Panc1 (cell line): ENCODE measurements around the gene TPRN. TPM values are rescaled to one million over a fixed set of nuclear protein-coding genes. Genes with fewer than 3 reads are reported as not detected.

Experiments used
- ATAC-seq: fragments of 200-7000 bp; cut with Tn5 transposase; 2 replicates; pipeline ENCODE4 v1.9.1; 2020; ENCODE audit warnings: mild to moderate bottlenecking, moderate library complexity
- BruUV-seq: library from RNA; stranded (reverse); fragments of 400-500 nt; replicated peaks from 2 replicates; lab custom pipeline; 2021; lab: Mats Ljungman, UMichigan
- CTCF ChIA-PET: fragments of 300-600 bp; sonication (Branson Sonifier 250); formaldehyde crosslinking; loops from one replicate; lab custom pipeline; 2022; ENCODE audit warnings: antibody characterized with exemption; lab: Charles Lee
- POLR2A ChIA-PET: fragments of 300-600 bp; sonication (Branson Sonifier 250); formaldehyde crosslinking; loops from one replicate; lab custom pipeline; 2022; ENCODE audit warnings: antibody characterized with exemption; lab: Charles Lee
- DNase-seq: peaks from one replicate; pipeline ENCODE4 v3.0.0-alpha.2; 2010; ENCODE audit warnings: low read depth, low spot score
- H3K27ac ChIP-seq: 2 replicates; pipeline ENCODE4 v1.5.1; 2011; ENCODE audit warnings: mild to moderate bottlenecking, low read length, inconsistent platforms
- H3K27me3 ChIP-seq: fragments of 200-500 bp; sonication (Bioruptor generic); 2 replicates; pipeline ENCODE4 v1.6.0; 2014; ENCODE audit warnings: low read length, inconsistent platforms; ENCODE audit not compliant: control insufficient read depth, insufficient read depth
- H3K36me3 ChIP-seq: fragments of 200-500 bp; sonication (Bioruptor generic); 2 replicates; pipeline ENCODE4 v1.5.1; 2014; ENCODE audit warnings: inconsistent platforms, mild to moderate bottlenecking, low read length, moderate library complexity; ENCODE audit not compliant: control insufficient read depth, insufficient read depth
- H3K4me1 ChIP-seq: 2 replicates; pipeline ENCODE4 v1.5.1; 2011; ENCODE audit warnings: inconsistent platforms, mild to moderate bottlenecking, low read length, moderate library complexity; ENCODE audit not compliant: control insufficient read depth, insufficient read depth
- H3K4me3 ChIP-seq, 2 experiments: 2 replicates each; pipeline ENCODE4 v1.5.1; 2011 to 2012; ENCODE audit warnings: low read depth in 2 of 2, low read length in 2 of 2, mild to moderate bottlenecking in 2 of 2, inconsistent platforms in 1 of 2, moderate library complexity in 1 of 2
- H3K9me3 ChIP-seq: fragments of 200-500 bp; sonication (Bioruptor generic); 2 replicates; pipeline ENCODE4 v1.5.1; 2014; ENCODE audit warnings: low read depth, mild to moderate bottlenecking, inconsistent platforms, low read length, moderate library complexity; ENCODE audit not compliant: control insufficient read depth, insufficient read depth
- CTCF ChIP-seq: fragments of 450-650 bp; IDR thresholded peaks from 2 replicates; pipeline ENCODE4 v1.5.1; 2017; ENCODE audit warnings: mild to moderate bottlenecking
- POLR2AphosphoS5 ChIP-seq: IDR thresholded peaks from 2 replicates; pipeline ENCODE4 v1.6.1; 2012; ENCODE audit warnings: mild to moderate bottlenecking, low read depth, low read length, moderate library complexity
- REST ChIP-seq, 2 experiments: IDR thresholded peaks; 2 replicates each; pipeline ENCODE4 v1.6.1; 2011 to 2012; ENCODE audit warnings: low read depth in 2 of 2, control low read depth in 1 of 2, low read length in 1 of 2, mild to moderate bottlenecking in 1 of 2, moderate library complexity in 1 of 2; ENCODE audit not compliant: insufficient read depth in 1 of 2
- SIN3A ChIP-seq: IDR thresholded peaks from 2 replicates; pipeline ENCODE4 v1.6.1; 2012; ENCODE audit warnings: low read depth, mild to moderate bottlenecking, low read length, moderate library complexity, borderline replicate concordance; ENCODE audit not compliant: insufficient read depth
- TCF7L2 ChIP-seq: IDR thresholded peaks from 2 replicates; pipeline ENCODE4 v1.6.1; 2011; ENCODE audit warnings: mild to moderate bottlenecking, low read depth, low read length, inconsistent platforms
- in situ Hi-C: cut with HindIII; loops from 2 replicates; pipeline ENCODE4 v1.10.0; 2016; ENCODE audit warnings: low sequenced_read_pairs, low pct_unique_long_range_greater_than_20kb
- intact Hi-C: fragments of 100-400 bp; cut with micrococcal nuclease; formaldehyde crosslinking; loops from one replicate; pipeline ENCODE4 v1.10.0; 2022; ENCODE audit not compliant: unreplicated experiment
- total RNA-seq: library from RNA; stranded (reverse); gene quantifications from one replicate; pipeline ENCODE4 v1.2.1, GENCODE V29; 2021; ENCODE audit not compliant: unreplicated experiment

TPRN gene
- total RNA-seq, 1 experiment from 2014 or later = 21.7 TPM

GRCh38 chr9:137206602-137207001 is 6.1 kb upstream of the TPRN start:
- ChIA-PET POLR2A (no interaction called here), CTCF (no interaction called here)
- H3K9me3 ChIP-seq = no peaks in the 10 kb centered on the region
- BruUV-seq = no TSS peak
- peaks cover 20% of the 10 kb centered on the region for H3K4me1 ChIP-seq
- in situ Hi-C loops (no loop called here), intact Hi-C loops (no loop called here)
- H3K4me3 ChIP-seq = peak overlapping the region; percentile 84 to 90
- H3K27ac ChIP-seq = peak overlapping the region; percentile 87
- ATAC-seq = no peak
- H3K36me3 ChIP-seq = peaks cover 2% of the 10 kb centered on the region; the same call in 1 of the 2 replicates
- no peak for DNase-seq
- H3K27me3 ChIP-seq = no peaks in the 10 kb centered on the region
- TF ChIP-seq CTCF (no peak), REST (IDR thresholded peaks at IDR 0.05; ENCODE audit: insufficient read depth in 1 of 2, low read depth in 2 of 2, low read length in 1 of 2) (no peak), SIN3A (no peak), TCF7L2 (no peak), POLR2AphosphoS5 (no peak)

- H3K27ac ChIP-seq = peak within 1 kb of the TSS; percentile 87
- H3K4me3 ChIP-seq = peak within 1 kb of the TSS; percentile 84 to 90
- POLR2A ChIA-PET = interaction anchor here (0.6 kb wide), 1 partner anchor 15 kb away, joined by 3 read pairs; no protein-coding TSS in a partner anchor
- no TSS peak for BruUV-seq
- CTCF ChIA-PET = no interaction called here
- H3K36me3 ChIP-seq = peaks cover 2% of the 10 kb centered on the region; the same call in 1 of the 2 replicates
- no peaks in the 10 kb centered on the region for H3K27me3 ChIP-seq
- TF ChIP-seq POLR2AphosphoS5 (peak; percentile 74), SIN3A (peak; percentile 91; the same call in 1 of the 2 replicates), REST (IDR thresholded peaks at IDR 0.05; ENCODE audit: insufficient read depth in 1 of 2, low read depth in 2 of 2, low read length in 1 of 2) (no peak), TCF7L2 (no peak), CTCF (no peak)
- H3K9me3 ChIP-seq = no peaks in the 10 kb centered on the region
- DNase-seq = no peak
- in situ Hi-C loops (no loop called here), intact Hi-C loops (no loop called here)
- peak; percentile 78 for ATAC-seq
- peaks cover 22% of the 10 kb centered on the region for H3K4me1 ChIP-seq
Observed at GRCh38 chr9:137205126-137206069, 4.9 kb upstream of the TPRN start, which contains the start of the genes NDOR1 and TMEM203. Gene NDOR1, plus strand, starts transcription at chr9:137205700. Its CDS starts 78 bp downstream, at chr9:137205778. Gene TMEM203, minus strand, starts transcription at chr9:137205648. Its CDS starts 234 bp downstream, at chr9:137205414.
